ENCODE data around the gene AMFR.
A peak's percentile ranks its signal among the peaks of the same experiment; 100 is the strongest.

AMFR gene

GRCh38 chr16:56362706-56363105 is 62.6 kb downstream of the AMFR start:
- DNase-seq (ENCODE audit: low read depth, low spot score) = no peak

GRCh38 chr16:56362057-56362655 is 63.2 kb downstream of the AMFR start:
- TF ChIP-seq CTCF (IDR thresholded peaks at IDR 0.05; ENCODE audit: low read depth, low read length) = no peak
- no peak for DNase-seq (ENCODE audit: low read depth, low spot score)
- H3K4me3 ChIP-seq (ENCODE audit: low read depth, low read length) = no peak overlapping the region
- in situ Hi-C loops (cut with HindIII; ENCODE audit: low sequenced_read_pairs) = no loop called here

More at GRCh38 chr16:56362706-56363105, 62.6 kb downstream of the AMFR start:
- TF ChIP-seq CTCF (IDR thresholded peaks at IDR 0.05; ENCODE audit: low read depth, low read length) = no peak
- H3K4me3 ChIP-seq (ENCODE audit: low read depth, low read length) = no peak overlapping the region
- in situ Hi-C loops (cut with HindIII; ENCODE audit: low sequenced_read_pairs) = no loop called here

GRCh38 chr16:56360117-56361008 is 65.0 kb downstream of the AMFR start:
- no peak overlapping the region for H3K4me3 ChIP-seq (ENCODE audit: low read depth, low read length)
- DNase-seq (ENCODE audit: low read depth, low spot score) = no peak
- TF ChIP-seq CTCF (IDR thresholded peaks at IDR 0.05; ENCODE audit: low read depth, low read length) = no peak
- in situ Hi-C loops (cut with HindIII; ENCODE audit: low sequenced_read_pairs) = no loop called here

GRCh38 chr16:56357765-56358322 is 67.5 kb downstream of the AMFR start:
- in situ Hi-C loops (cut with HindIII; ENCODE audit: low sequenced_read_pairs) = no loop called here
- no peak for DNase-seq (ENCODE audit: low read depth, low spot score)
- H3K4me3 ChIP-seq (ENCODE audit: low read depth, low read length) = no peak overlapping the region
- TF ChIP-seq CTCF (IDR thresholded peaks at IDR 0.05; ENCODE audit: low read depth, low read length) = peak; percentile 12

GRCh38 chr16:56357241-56357764 is 68.0 kb downstream of the AMFR start:
- in situ Hi-C loops (cut with HindIII; ENCODE audit: low sequenced_read_pairs) = no loop called here
- DNase-seq (ENCODE audit: low read depth, low spot score) = no peak
- H3K4me3 ChIP-seq (ENCODE audit: low read depth, low read length) = peak overlapping the region; percentile 37
- TF ChIP-seq CTCF (IDR thresholded peaks at IDR 0.05; ENCODE audit: low read depth, low read length) = no peak
